ENCODE data around the gene ALDH9A1.
"Not testable (repeated sequence)": the region's sequence is repeated elsewhere in the genome, so short reads cannot be mapped to it uniquely, and the experiment has no call there.

ALDH9A1 gene

DNA sequence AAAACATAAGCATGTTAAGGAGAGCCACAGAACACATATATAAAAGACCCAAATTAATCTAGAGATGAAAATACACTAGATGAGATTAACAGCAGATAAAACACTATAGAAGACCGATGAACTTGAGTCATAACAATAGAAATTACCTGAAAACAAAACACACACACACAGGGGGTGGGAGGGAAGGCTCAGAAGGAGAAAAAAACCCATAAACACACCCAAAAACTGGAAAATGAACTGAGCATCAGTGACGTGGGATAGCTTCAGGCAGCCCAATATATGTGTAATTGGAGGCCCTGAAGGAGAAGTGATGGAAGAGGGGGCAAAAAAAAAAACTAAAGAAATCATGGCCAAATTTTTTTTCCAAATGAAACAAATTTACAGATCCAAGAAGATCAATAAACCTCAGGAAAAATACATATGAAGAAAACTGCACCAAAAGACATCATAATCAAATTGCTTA, 11.4 kb downstream of the ALDH9A1 start:
- no peak for DNase-seq (ENCODE audit: low spot score)

DNA sequence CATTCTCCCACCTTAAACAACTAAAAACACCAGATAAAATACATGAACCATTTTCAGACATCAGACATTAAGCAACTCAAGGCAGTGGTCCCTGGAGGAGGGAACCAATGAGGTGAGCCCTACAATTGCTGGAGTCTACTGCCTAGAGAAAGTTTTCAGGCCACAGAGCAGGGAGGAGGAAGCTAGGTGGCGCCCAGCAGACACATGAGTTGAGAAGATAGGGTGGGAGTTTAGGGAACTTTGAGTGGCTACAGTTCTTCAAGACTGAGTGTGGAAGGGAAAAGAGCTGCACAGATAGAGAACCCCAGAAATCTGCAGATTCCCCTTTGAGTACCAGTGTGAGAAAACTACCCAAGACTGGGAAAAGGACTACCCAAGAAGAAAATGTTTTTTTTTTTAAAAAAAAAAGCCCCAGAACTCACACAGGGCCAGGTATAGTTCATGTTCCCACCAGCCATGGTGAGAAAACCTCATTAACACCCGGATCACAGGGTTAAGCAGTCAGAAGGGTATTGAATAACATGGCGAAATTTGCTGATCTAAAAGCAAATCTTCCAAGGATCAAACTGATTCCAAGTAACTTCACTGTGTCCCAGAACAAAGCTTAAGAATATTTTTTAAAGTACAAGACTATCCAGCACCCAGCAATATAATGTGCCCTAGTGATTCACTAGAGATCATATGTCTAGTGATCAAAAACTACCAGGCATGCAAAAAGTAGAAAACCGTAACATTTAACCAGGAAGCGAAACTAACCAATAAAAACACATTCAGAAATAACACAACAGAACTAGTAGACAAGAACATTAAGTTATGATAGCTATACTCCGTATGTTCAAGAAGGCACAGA, 12.0 kb downstream of the ALDH9A1 start:
- no peak for DNase-seq (ENCODE audit: low spot score)

DNA sequence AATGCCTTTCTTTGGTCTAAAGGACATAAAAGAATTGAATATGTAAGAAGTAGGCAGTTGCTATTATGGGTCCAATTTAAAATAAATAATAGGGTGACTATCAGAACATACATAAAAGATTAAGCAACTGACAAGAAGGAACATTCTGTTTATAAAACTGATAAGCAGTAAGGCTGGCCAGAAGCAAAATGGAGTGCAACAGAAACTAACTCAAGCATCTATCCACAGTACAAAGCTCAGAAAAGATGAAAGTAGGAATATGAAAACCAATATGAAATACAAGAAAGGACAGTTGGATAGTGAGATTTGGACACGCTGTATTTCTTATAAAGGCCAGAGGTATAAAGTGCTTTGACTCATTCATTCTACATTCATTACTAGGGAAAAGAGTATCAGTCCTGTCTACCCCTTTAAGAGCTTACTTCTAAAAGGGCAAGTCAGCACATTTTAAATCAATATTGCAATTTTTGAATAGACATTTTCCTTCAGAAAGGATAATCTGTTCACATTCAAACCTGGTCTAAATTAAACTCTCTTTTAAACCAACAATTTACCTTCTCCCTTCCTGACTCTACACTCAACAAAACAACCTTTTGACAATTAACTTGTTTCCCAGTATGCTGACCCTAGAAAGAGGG, 14.4 kb downstream of the ALDH9A1 start:
- no peak for DNase-seq (ENCODE audit: low spot score)

DNA sequence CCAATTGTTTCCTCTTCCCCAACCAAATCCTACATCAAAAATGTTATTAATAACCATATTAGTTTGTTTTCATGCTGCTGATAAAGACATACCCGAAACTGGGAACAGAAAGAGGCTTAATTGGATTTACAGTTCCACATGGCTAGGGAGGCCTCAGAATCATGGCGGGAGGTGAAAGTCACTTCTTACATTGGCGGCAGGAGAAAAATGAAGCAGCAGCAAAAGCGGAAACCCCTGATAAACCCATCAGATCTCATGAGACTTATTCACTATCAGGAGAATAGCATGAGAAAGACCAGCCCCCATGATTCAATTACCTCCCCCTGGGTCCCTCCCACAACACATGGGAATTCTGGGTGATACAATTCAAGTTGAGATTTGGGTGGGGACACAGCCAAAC, 17.6 kb downstream of the ALDH9A1 start:
- not testable (repeated sequence) for DNase-seq (ENCODE audit: low spot score)

DNA sequence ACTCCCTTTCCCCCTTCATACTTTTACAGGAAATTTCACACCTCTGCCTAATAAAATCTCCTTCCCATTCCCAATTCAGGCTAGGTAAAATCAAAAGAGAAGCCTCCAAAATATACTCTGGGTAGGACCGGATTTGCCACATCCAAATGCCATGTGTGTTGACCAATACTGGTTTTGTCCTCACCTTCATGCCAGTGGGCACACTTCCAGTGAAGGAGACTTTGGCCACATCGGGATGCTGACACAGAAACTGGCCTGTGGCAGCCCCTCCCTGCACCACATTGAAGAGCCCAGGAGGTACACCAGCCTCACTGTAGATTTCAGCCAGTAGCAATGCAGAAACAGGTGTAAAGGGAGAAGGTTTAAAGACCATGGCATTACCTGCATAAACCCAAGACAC, 18.1 kb downstream of the ALDH9A1 start:
- DNase-seq (ENCODE audit: low spot score), result no peak

DNA sequence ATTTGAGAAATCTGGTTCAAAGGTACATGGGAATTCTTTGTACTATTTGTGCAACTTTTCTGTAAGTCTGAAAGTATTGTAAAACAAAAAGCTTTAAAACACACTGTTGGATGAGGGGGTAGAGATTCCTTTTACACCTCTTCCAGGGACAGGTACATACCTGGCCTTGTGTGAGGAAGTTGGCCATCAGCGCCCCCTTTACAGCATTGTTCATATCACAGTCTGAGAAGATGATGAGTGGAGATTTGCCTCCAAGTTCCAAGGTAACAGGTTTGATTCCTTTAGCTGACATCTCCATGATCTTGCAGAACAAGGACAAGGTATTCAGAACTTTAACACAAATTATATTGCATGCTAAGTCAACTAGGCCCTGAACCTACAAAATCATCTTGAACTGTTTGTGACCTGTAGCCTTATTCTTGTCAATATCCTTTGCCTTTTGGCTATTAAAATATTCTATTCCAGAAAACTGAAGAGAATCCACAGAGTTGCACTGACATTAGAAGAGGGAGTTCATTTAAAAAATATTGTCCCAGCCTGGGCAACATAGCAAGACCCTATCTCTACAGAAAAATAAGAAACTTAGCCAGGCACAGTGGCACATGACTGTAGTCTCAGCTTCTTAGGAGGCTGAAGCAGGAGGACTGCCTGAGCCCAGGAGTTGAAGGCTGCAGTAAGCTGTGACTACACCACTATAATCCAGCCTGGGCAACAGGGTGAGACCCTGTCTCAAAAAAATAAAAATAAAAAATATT, 18.9 kb downstream of the ALDH9A1 start:
- no peak for DNase-seq (ENCODE audit: low spot score)

DNA sequence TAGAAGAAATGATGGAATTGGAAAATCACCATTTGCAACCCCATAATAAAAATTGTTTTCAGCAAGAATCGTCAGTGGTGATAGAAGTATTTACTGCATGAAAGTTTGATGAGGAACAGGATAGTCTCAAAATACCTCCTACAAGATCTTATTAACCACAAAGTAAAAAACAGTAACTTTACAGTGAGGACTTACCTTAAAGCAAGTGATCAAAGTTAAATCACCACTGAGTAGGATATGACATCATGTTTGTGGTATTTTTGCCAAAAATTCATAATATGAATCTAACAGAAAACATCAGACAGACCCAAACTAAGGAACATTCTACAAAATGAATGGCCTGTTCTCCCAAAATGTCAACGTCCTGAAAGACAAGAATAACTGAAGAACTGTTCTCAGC, 19.9 kb downstream of the ALDH9A1 start:
- no peak for DNase-seq (ENCODE audit: low spot score)

DNA sequence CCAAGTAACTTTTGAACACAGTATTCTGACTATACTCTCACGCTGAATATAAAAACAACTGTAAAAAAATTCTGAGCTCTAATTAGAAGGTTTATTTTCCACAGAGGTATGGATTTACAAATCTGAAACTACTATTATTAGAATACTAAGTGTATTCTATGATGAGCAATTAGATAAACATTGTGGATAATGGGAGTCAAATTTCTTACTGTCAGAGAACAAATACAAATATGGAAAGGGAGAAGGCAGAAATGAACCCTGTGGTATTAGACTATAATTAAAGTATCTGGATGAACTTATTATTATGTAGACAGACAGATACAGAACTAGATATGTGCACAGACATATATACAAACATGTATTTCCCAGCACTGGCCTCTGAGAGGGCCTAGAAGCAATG, 22.6 kb downstream of the ALDH9A1 start:
- no peak for DNase-seq (ENCODE audit: low spot score)

DNA sequence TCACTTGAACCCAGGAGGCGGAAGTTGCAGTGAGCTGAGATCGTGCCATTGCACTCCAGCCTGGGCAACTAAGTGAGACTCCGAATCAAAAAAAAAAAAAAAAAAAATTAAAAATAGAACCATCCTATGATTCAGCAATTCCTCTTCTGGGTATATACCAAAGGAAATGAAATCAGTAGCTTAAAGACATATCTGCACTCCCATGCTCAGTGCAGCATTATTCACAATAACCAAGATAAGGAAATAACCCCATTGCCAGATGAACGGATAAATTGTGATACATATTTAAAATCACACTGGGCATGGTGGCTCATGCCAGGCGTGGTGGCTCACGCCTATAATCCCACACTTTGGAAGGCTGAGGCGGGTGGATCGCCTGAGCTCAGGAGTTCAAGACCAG, 23.8 kb downstream of the ALDH9A1 start:
- no peak for DNase-seq (ENCODE audit: low spot score)

DNA sequence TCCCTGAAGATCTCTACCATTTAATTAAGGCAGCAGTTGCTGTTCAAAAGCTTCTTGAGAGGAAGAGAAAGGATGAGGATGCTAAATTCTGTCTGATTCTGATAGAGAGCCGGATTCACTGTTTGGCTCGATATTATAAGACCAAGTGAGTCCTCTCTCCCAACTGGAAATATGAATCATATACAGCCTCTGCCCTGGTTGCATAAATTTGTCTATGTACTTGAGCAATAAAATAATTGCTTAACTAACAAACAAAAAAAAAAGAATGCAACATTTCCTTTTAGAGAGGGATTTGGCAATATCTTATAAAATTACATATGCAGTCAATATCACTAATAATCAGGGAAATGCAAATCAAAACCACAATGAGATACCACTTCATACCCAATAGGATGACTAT, 26.8 kb downstream of the ALDH9A1 start:
- DNase-seq (ENCODE audit: low spot score), result no peak

DNA sequence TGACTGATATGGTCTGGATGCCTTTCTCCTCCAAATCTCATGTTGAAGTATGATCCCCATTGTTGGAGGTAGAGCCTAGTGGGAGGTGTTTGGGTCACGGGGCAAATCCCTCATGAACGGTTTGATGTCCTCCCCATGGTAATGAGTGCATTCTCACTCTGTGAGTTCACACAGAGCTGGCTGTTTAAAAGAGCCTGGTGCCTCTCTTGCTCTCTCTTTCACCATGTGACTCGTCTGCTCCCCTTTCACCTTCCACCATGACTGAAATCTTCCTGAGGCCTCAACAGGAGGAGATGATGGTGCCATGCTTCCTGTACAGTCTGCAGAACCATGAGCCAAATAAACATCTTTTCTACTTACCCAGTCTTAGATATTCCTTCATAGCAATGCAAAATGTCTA, 30.2 kb downstream of the ALDH9A1 start:
- no peak for DNase-seq (ENCODE audit: low spot score)

DNA sequence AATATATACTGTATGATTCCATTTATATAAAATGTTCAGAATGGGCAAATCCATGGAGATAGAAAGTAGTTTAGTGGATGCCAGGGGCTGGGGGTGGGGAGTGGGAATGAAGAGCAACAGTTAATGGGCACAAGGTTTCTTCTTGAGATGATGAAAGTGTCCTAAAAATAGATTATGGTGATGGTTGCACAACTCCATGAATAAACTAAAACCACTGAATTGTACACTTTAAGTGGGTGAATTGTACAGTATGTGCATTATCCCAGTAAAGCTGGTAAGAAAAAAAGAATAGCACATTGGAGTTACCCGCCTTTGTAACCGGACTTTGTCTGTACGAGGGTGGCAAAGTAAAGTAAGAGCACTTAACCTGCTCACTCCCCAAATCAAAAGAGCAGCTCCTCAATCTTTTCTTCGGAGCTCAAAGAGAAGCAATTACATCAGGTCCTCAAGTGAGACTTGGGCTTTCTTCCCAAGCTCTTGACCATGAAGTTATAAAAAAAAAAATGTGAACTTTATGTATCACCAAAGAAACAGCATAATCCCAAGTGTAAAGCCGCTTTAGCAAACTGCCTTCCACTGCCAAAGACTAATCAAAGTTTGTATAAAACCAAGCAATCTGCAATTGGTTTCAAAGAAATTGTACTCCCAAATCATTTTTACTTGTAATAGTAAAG, 32.1 kb downstream of the ALDH9A1 start:
- DNase-seq (ENCODE audit: low spot score), result no peak

DNA sequence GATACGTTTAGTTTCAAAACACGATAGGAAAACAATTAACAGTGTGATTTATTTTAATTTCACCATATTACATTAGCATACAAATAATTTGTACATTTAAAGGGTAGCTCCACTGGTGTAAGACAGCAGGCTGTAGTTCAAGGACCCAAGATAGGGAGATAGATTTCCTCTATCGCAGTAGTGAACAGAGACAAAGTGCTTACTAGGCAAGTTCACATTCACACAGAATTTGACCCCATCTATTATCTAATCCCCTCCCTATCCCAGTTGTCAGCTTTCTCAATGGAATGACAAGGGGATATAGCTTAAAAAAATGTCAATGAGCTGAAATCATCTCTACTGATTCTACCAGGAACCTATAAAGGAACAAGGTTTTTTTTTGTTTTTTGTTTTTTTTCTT, 36.2 kb downstream of the ALDH9A1 start:
- DNase-seq (ENCODE audit: low spot score), result no peak

DNA sequence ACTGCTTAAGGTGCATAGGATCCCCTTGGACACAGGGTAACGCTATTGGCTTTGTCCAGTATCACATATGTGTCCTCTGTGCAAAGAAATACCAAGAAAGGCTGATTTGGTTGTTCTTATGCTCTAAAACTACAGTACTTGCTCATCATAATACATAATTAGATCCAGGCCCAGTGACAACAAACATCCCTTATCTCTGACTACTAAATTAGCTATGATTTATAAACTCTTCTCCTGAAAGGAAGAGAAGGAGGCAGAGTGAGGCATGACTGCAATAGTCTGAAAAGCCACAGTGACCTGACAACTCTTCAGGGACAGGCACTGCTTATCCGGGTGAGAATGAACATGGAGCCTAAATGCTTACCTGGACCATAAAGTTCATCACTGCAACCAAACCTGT, 36.7 kb downstream of the ALDH9A1 start:
- DNase-seq (ENCODE audit: low spot score), result no peak

DNA sequence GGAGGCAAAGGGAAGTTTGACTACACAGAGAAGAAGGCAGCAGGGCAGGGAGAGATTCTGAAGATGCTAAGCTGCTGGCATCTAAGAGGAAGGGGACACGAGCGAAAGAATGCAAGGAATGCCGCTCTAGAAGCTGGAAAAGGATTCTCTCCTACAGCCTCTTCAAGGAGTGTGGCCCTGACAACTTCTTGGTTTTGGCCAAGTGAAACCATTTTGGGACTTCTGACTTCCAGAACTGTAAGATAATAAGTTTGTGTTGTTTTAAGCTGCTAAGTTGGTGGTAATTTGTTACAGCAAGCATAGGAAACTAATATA, 38.8 kb downstream of the ALDH9A1 start:
- no peak for DNase-seq (ENCODE audit: low spot score)

DNA sequence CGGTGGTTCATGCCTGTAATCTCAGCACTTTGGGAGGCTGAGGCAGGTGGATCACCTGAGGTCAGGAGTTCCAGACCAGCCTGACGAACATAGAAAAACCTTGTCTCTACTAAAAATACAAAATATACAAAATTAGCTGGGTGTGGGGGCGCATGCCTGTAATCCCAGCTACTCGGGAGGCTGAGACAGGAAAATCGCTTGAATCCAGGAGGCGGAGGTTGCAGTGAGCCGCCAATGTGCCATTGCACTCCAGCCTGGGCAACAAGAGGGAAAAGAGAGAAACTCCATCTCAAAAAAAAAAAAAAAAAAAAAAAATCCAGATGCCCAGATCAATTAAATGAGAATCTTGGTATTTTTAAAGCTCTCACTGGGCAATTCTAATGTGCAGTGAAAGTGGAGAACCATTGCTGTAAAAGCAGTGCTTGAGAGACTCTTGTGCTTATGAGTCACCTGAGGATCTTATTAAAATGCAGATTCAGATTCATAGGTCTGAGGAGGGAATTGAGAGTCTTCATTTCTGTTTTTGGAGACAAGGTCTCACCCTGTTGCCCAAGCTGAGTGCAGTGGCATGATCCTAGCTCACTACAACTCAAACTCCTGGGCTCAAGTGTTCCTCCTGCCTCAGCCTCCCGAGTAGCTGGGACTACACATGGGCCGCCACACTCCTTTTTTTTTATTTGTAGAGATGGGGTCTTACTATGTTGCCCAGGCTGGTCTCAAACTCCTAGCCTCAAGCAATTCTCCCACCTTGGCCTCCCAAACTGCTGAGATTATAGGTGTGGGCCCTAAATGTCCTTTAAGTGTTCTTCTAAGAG, 39.4 kb downstream of the ALDH9A1 start:
- DNase-seq (ENCODE audit: low spot score), result not testable (repeated sequence)

DNA sequence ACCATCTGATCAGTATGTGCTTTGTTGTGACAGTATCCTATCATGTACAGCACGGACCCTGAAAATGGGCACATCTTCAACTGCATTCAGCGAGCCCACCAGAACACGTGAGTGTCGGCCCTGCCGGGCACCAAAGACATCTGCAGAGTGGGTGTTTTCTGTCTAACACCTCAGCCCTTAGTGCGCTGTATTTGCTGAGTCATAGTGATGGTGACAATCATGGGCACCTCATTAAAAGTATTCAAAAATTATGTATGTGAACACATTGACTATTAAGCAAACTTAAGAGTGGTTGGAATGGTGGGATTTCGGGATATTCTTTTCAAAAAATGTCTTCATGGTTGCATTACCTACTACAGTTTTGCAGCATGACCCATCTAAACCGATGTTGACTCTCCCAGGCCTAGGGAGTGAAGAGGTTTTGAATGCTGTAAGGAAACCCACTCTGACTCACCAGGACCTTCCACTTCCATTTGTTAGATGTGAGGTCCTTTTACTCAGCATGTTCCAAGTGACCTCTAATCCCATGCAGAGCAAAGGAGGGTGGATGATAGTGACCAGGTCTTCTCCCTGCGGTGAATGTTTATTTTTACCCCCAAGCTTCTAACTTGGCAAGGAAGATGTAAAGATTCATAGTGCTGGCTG, 47.3 kb downstream of the ALDH9A1 start:
- no peak for DNase-seq (ENCODE audit: low spot score)

DNA sequence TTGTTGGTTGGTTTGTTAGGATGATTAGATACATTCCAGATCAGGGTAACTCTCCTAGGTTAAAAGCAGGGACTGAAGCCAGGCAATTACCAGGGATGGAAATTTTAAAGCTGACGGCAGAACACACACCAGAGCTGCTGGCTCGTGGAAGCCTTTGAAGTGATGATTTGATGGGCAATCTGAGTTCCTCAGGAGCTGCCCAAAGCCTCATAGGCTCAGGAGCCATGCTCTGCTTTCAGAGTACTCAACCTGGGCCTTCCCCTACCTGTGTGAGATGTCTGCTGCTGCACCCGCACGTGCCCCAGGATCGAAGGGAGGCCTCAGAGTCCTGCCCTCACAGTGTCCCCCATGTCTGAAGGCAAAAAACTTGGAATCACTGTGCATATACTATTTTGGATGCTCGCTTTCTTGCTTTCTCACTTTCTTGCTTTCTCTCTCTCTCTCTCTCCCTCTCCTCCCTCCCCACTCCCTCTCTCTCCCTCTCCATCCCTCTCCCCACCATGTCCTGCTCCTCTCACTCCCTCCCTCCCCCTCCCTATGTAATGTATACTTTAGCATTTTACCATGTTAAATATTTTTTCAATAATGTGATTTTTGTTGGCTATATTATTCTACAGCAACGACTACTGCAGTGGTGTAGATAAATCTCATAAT, 49.3 kb downstream of the ALDH9A1 start:
- no peak for DNase-seq (ENCODE audit: low spot score)

DNA sequence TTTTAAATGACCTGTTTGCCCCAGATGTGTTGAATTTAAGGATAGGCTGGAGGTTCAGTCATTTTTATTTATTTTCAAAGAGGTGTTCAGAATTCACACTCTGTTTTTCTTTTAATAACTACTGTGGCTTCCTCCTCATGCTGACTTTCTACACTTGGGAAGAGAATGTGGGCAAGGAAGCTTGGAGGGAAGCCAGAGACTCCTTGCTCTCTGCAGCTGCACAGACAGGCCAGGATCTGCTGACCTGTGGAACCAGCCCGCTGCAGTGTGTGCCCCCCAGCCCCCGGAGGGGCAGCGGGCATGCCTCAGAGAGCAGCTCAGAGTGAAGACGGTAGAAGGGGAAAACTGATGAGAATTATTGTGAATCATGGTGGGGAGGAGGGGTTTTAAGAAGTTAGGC, 50.4 kb downstream of the ALDH9A1 start:
- DNase-seq (ENCODE audit: low spot score), result no peak

DNA sequence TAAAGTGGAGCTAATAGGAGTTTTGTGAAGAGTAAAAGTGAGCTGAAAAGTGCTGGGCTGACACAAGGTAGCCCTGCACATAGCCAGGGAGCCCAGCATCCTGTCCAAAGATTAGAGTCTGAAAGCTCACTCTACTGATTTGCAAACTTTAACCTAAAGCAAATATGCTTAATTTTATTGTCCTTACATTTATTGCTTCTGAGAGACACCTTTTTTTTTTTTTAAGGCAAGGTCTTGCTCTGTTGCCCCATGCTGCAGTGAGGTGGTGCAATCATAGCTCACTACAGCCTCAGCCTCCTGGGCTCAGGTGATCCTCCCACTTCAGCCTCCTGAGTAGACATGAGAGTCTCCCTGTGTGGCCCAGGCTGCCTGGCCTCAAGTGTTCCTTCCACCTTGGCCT, 50.8 kb downstream of the ALDH9A1 start:
- peak; percentile 17 for DNase-seq (ENCODE audit: low spot score)

All from HuH-7 (cell line).